Stomach smooth muscle (tissue), 2 donors: Measurements from ENCODE around the gene MARK3.

ENCODE experiments used
- H3K27ac ChIP-seq: one replicate; pipeline ENCODE4 v1.7.0; 2013; ENCODE audit warnings: mild to moderate bottlenecking, low read length, inconsistent platforms
- H3K27me3 ChIP-seq, 2 donors: one replicate each; pipeline ENCODE4 v1.7.0; 2013; ENCODE audit warnings: low read length in 2 of 2; ENCODE audit not compliant: insufficient read depth in 2 of 2, control insufficient read depth in 1 of 2
- H3K36me3 ChIP-seq, 2 donors: one replicate each; pipeline ENCODE4 v1.7.0; 2013; ENCODE audit warnings: low read length in 2 of 2; ENCODE audit not compliant: control insufficient read depth in 2 of 2, insufficient read depth in 2 of 2
- H3K4me1 ChIP-seq: one replicate; pipeline ENCODE4 v1.7.0; 2013; ENCODE audit warnings: low read length; ENCODE audit not compliant: control insufficient read depth, insufficient read depth
- H3K4me3 ChIP-seq, 2 donors: one replicate each; pipeline ENCODE4 v1.7.0; 2013; ENCODE audit warnings: low read length in 2 of 2
- H3K9ac ChIP-seq, 2 donors: one replicate each; pipeline ENCODE4 v1.7.0; 2013; ENCODE audit warnings: low read length in 2 of 2, mild to moderate bottlenecking in 1 of 2
- H3K9me3 ChIP-seq, 2 donors: one replicate each; pipeline ENCODE4 v1.7.0; 2013; ENCODE audit warnings: low read length in 2 of 2; ENCODE audit not compliant: control insufficient read depth in 2 of 2
- donor health status: healthy.
- donor health status: Pancreatic carcinoma.

MARK3 gene

GRCh38 chr14:103534576-103535061 is 149.4 kb downstream of the MARK3 start:
- Histone ChIP-seq H3K36me3 (peaks cover 5 to 7% of the 10 kb centered on the region in 2 donors), H3K4me1 (peaks cover 95% of the 10 kb centered on the region), H3K4me3 (peak overlapping the region in 1 of 2 donors; percentile 44), H3K9ac (peak overlapping the region; percentile 50 to 84), H3K27me3 (no peaks in the 10 kb centered on the region), H3K27ac (peak overlapping the region; percentile 98), H3K9me3 (no peaks in the 10 kb centered on the region)

GRCh38 chr14:103535081-103535890 is 150.1 kb downstream of the MARK3 start:
- Histone ChIP-seq H3K4me3 (peak overlapping the region in 1 of 2 donors; percentile 44), H3K9ac (peak overlapping the region; percentile 50 to 84), H3K4me1 (peaks cover 93% of the 10 kb centered on the region), H3K27ac (peak overlapping the region; percentile 98), H3K27me3 (no peaks in the 10 kb centered on the region), H3K9me3 (no peaks in the 10 kb centered on the region), H3K36me3 (peaks cover 5% of the 10 kb centered on the region in 2 donors)

DNA sequence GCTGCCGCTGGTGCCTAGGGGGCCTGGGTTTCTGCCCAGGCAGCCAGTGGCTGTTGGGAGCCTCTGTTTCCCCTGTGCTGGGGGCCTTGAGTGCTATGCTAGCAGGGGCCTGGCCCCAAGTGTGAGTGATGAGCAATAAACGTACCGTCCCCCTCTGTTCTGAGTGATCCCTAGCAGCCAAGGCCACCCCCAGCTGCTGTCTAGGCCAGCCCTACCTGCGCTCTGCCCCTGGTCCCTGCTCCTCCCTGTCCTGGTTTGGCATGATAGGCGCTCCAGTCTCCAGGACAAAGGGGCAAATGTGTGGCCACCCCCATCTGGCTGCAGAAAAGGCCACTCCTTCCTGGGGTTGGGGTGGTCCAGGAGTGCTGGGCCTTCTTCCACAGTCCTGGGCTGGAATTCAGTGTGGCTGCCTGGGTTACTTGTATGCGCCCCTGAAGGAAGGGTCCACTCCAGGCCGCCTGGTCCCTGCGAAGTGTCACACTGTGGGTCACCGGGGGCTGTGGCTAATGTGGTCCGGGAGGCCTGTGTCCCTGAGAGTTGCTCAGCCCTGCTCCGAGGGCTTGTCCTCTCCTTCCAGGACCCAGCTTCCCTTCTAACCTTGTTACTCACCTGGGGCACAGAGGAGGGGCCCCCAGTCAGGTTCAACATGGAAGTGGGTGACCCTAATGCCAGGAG is 150.8 kb downstream of the MARK3 start:
- Histone ChIP-seq H3K4me1 (peaks cover 93% of the 10 kb centered on the region), H3K4me3 (peak overlapping the region in 1 of 2 donors; percentile 44), H3K27me3 (no peaks in the 10 kb centered on the region), H3K27ac (peak overlapping the region; percentile 98), H3K9me3 (no peaks in the 10 kb centered on the region), H3K9ac (peak overlapping the region in 1 of 2 donors; percentile 84), H3K36me3 (peaks cover 2% of the 10 kb centered on the region in 2 donors)

- H3K27ac ChIP-seq: peak overlapping the region; percentile 98
- H3K4me1 ChIP-seq: peaks cover 93% of the 10 kb centered on the region
- no peak overlapping the region for H3K9ac ChIP-seq
- H3K4me3 ChIP-seq: no peak overlapping the region
- H3K36me3 ChIP-seq: no peaks in the 10 kb centered on the region
- H3K9me3 ChIP-seq: no peaks in the 10 kb centered on the region
- H3K27me3 ChIP-seq: no peaks in the 10 kb centered on the region
Observed at GRCh38 chr14:103536693-103537092, 151.5 kb downstream of the MARK3 start.

DNA sequence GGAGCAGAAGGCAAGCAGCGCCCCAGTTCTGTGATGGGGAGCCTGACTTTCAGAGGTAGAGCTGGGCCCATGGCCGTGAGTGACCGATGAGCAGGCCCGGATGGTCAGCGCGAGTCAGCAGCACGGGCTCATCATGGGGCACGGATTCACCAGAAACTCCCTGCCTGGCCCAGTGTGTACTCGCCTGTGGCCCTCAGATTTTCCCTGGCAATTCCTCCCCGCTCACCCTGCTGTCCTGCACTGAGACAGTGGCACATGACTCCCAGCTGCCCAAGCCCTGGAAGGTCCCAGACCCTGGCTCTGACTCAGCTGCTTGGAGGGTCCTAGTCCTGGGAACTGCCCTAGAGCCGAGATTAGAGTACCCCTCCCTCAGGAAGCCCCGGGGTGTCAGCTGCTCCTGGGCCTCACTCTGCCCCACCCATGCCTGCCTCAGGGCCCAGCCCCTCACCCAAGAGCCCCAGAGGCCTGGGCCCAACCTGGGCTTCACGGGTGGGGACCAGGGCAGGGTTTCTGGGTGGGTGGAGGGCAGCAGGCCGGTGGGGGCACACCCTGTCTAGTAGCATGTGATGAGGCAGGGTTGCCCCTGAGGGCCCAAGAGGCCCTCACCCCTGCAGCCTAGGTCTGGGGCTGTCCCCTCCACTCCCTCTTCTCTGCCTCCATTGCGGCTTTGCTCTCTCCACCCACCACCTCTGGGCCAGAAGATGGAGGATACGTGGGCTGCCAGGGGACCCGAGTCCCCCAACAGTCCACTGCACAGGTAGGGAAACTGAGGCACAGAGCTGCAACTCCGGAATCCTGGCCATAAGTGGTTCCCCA is 152.2 kb downstream of the MARK3 start:
- Histone ChIP-seq H3K9ac (no peak overlapping the region), H3K4me3 (no peak overlapping the region), H3K9me3 (no peaks in the 10 kb centered on the region), H3K36me3 (no peaks in the 10 kb centered on the region), H3K27ac (peak overlapping the region; percentile 98), H3K27me3 (no peaks in the 10 kb centered on the region), H3K4me1 (peaks cover 93% of the 10 kb centered on the region)

- H3K27me3 ChIP-seq: no peaks in the 10 kb centered on the region
- H3K27ac ChIP-seq: peak overlapping the region; percentile 98
- H3K9me3 ChIP-seq: no peaks in the 10 kb centered on the region
- H3K4me3 ChIP-seq: no peak overlapping the region
- H3K4me1 ChIP-seq: peaks cover 93% of the 10 kb centered on the region
- H3K9ac ChIP-seq: peak overlapping the region in 1 of 2 donors; percentile 33
- no peaks in the 10 kb centered on the region for H3K36me3 ChIP-seq
Observed at GRCh38 chr14:103538291-103539055, 153.3 kb downstream of the MARK3 start.

DNA sequence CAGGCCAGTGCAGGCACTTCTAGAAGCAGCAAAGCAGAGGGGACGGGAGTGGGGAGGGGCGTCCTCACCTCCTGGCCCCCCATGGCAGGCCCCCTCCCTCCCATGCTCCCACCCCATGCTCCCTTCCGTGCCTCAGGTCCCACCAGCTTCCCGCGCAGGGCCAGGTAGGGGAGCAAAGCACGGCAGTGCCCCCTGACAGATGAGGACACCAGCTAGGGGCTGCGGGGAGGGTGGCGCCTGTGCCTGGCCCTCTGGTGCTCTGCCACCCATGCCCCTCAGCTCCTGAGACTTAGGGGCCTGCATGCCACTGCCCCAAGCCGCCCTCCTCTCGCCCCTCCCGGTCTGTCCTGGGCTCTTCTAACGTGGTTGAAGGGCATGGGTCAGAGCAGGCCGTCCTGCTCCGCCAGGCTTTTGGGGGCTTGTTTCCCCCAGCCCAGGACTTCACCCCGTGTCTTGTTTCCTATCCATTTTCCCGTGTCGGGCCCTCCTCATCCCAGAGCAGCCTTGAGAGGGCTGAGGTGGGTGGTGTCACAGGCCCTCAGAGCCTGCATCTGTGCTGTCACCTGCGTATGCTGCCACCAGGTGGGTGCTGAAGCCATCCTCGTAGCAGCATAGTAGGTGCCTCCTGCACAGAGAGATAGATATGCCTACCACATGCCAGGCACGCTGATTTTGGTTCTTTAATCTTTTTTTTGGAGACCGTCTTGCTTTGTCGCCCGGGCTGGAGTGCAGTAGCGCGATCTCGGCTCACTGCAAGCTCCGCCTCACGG is 154.0 kb downstream of the MARK3 start:
- H3K9ac ChIP-seq: peak overlapping the region in 1 of 2 donors; percentile 2
- peak overlapping the region; percentile 98 for H3K27ac ChIP-seq
- H3K9me3 ChIP-seq: no peaks in the 10 kb centered on the region
- H3K36me3 ChIP-seq: no peaks in the 10 kb centered on the region
- H3K27me3 ChIP-seq: no peaks in the 10 kb centered on the region
- peaks cover 93% of the 10 kb centered on the region for H3K4me1 ChIP-seq
- H3K4me3 ChIP-seq: no peak overlapping the region

- peaks cover 91% of the 10 kb centered on the region for H3K4me1 ChIP-seq
- H3K36me3 ChIP-seq: no peaks in the 10 kb centered on the region
- H3K9ac ChIP-seq: peak overlapping the region in 1 of 2 donors; percentile 29
- peak overlapping the region; percentile 75 for H3K27ac ChIP-seq
- H3K9me3 ChIP-seq: no peaks in the 10 kb centered on the region
- H3K27me3 ChIP-seq: no peaks in the 10 kb centered on the region
- H3K4me3 ChIP-seq: peak overlapping the region; percentile 22 to 40
Observed at GRCh38 chr14:103540821-103541708, 155.8 kb downstream of the MARK3 start.
